NB4 (cell line): ENCODE data around the gene KLF3.

ENCODE experiments used
- CTCF ChIP-seq: IDR thresholded peaks from one replicate; pipeline ENCODE4 v1.5.1; 2012; ENCODE audit warnings: low read depth, low read length
- MAX ChIP-seq: IDR thresholded peaks from 2 replicates; pipeline ENCODE4 v1.6.1; 2011; ENCODE audit warnings: low read depth, low read length
- POLR2A ChIP-seq: IDR thresholded peaks from 2 replicates; pipeline ENCODE4 v1.6.1; 2011; ENCODE audit warnings: mild to moderate bottlenecking; ENCODE audit not compliant: insufficient read length; ENCODE audit errors: extremely low read depth

GRCh38 chr4:38668203-38668971 lies 4.4 kb downstream of the KLF3 start:
- no peak for TF ChIP-seq CTCF
- TF ChIP-seq POLR2A = no peak
- TF ChIP-seq MAX = no peak
